GM19023 (cell line): ENCODE results near the gene ANKRD39.

Experiments
- ATAC-seq: cut with Tn5 transposase; IDR thresholded peaks from one replicate; pipeline ENCODE4 v1.9.1; 2021; ENCODE audit warnings: mild to moderate bottlenecking, moderate library complexity; ENCODE audit not compliant: unreplicated experiment

ANKRD39 gene

DNA sequence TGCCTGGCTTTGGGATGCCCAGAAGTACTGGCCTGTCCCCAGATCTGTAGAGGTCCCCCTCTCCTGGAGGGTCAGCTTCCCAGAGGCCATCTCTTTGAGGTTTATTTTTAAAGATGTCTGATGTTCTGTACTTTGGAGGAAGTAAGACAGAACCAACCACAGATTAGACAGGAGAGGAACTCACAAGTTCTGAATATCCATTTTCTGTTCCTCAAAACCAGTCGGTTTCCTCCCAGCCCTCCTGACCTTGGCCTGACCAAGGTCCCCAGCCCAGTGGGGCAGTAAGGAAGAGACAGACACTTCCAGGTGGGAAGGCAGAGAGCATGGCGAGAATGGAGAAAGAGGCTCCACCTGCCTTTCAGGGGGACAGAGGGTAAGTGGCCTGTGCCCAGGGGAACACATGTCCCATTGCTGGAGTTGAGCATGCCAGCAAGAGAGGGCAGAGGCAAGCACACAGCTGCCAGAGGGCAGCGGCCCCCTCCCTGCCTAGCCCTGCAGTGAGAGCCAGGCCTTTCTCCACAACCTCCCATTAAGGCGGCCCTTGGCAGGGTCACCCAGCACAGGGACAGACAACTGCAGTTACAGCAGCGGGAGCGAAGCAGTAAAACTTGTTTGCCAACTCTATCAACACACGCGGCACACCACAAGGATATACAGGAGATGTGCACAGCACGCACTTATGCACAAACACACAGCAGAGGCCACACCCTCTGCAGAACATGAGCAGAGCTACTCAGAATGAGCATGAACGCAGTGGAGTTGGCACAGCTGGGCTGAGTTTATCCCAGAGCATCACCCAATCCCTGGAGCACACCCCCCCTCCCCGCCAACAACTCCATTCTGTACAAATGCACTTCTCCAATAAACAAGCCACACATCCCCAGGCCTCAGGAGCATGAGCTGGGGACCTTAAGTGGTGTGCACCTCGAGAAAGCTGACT, 30.5 kb upstream of the ANKRD39 start:
- no peak for ATAC-seq

- no peak for ATAC-seq
Observed at GRCh38 chr2:96887493-96888012, 29.7 kb upstream of the ANKRD39 start.

DNA sequence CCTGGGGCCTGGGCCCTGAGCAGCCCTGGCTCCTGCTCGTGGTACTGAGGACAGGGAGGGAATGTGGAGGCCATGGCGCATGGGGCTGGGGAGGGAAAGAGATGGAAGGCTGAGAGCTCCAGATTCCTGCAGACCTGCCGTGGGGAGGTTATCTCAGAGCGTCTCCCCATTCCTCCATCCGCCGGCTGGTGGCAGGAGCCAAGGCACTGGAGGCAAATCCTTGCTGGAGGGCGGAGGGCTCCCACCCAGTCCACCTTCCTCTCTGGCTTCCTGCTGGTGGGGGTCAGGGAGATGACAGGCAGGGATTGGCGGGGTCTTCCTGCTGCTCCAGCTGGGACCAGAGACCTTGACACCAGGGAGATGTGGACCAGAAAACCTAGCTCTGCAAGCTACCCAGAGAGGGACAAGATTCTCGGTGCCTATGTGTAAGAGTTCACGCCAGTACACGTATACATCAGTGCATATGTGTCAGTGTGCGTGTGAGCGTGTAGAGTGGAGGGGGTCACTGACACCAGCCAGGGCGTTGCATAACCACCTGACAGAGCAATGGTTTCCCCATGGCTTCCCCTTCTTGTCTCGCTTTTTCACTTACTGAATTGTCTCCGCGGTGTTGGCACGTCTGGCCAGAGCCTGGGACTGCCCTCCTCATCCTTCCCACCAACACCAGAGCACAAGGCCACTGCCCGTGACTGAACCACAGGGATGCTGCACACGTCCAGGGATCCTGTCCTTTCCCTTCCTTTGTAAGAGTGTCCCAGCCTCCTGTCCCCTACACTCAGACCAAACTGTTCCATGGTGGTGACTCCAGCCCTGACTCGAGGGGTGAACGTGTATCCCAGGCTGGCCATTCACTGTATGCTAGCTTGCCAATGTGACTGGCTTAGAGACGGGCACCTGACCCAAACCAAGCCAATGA, 27.9 kb upstream of the ANKRD39 start:
- no peak for ATAC-seq

DNA sequence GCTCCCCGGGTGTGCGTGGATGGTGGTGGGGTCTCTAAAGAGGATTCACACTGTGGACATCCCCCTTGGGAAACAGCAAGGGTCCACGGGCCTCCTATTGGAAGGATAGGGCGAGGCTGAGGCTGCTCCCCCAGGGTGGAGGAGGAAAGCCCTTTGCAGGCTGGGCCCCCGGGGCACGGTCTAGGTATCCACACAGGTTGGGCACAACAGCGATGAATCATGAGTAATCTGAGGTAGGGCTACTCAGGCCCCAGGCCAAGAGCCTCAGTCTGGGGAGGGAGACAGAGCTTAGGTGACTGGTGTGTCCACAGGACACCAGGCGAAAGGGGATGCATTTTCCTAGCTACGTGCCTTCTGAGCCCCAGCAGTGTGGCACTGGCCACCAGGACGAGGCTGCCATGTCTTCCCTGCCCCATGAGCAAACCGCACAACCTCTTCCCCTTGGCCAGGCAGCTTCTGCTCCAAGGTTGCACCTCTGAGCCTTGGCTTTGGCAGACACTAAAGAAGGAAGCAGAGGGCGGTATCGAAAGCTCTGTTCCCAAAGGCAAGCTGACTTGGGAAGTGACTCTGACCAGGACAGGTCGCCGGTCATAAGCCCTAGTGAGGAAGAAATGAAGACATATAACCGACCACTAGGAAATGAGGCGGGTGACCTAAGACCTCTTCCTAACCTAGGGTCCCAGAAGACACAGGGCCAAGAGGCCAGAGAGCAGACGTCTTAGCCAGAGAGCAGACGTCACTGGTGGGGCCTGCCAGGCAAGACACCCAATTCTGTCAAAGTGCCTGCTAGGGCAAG, 26.7 kb upstream of the ANKRD39 start:
- ATAC-seq, result no peak

- no peak for ATAC-seq
Observed at GRCh38 chr2:96883306-96883705, 25.5 kb upstream of the ANKRD39 start.

GRCh38 chr2:96882906-96883305, 25.1 kb upstream of the ANKRD39 start:
- no peak for ATAC-seq

DNA sequence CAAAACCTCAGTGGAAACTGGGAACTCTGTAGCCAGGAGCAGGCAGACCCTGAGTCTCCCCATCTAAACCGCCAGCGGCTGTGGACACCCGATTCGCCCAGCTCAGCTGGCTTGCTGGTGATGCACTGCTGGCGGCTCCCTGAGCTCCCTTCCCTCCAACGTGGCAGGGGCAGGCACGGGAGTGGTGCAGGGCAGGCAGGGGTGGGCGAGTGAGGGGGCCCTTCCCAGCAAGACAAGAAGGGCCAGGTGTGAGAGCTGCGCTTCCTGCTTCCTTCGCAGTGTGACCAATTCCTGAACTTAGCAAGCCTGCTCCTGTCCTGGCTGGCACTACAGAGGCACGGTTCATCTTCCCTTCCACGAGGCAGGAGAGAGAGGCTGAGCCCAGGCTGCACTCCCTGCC, 24.4 kb upstream of the ANKRD39 start:
- ATAC-seq, result no peak

DNA sequence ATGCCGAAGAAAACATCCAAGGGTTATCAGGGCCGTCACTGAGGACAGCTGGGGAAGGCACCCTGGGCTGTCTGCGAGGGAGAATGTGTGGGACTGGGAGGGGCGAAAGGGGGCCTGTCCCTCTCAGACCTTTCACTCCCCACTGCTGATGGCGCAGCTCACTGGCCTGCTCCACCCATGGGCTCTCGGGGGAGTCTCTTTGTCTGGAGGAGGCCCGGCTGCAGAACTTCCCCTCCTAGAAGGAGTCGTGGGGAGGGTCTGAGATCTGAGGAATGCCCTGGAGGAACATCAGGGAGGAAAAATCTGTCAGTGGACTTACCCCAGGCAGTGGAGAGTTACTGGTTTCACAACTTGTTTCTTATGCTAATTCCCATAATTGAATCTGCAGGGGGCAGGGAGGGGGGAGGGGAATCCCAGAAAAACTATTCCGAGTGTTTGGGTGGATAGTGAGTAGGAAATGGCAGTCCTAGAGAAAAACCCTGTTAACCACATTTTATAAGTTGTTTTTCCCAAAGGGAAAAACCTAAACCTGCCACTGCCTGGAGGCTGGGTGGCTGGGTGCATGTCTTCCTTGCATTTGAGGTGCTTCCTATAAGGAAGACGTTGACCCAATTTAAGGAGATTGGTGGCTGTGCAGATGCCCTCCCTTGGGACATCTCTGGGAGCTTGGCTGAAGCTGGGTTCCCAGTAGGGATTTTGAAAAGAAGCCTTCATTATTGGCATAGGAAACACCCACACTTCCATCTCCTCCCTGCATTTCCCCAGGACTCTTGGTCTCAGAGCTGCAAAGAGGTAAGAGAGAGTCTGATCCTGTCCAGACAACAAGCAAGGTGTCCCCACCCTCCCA, 23.8 kb upstream of the ANKRD39 start:
- no peak for ATAC-seq

DNA sequence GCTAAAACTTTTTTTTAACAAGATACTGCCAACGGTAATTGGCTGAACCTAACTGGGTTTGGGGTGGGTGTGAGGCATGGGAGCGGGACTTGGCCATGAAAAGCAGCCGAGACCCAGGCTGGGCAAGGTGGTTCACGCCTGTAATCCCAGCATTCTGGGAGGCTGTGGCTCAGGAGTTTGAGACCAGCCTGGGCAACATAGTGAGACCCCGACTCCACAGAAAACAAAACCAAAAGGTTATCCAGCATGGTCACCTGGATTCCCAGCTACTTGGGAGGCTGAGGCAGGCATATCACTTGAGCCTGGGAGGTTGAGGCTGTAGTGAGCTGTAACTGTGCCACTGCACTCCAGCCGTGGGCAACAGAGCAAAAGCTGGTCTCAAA, 23.1 kb upstream of the ANKRD39 start:
- no peak for ATAC-seq

GRCh38 chr2:96879545-96880040, 21.8 kb upstream of the ANKRD39 start:
- no peak for ATAC-seq

GRCh38 chr2:96878796-96879544, 21.2 kb upstream of the ANKRD39 start:
- no peak for ATAC-seq

DNA sequence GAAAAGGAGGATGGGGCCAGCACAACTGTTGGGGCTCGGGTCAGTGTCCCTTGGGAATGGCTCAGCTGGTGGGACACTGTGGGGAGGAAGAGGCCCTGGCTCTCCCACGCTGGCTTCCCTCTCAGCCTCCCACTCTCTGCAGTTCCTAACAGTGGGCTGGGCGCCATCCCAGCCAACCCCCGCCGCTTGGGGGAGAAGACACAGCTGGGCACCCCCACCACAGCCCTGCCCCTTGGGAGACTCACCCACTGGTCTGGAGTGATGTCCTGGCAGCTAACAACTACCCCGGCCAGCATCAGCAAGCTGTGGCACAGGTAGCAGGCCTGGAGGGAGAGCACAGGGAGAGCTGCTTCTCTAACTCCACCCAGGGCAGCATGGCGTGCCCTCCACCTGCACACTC, 20.4 kb upstream of the ANKRD39 start:
- no peak for ATAC-seq

- no peak for ATAC-seq
Observed at GRCh38 chr2:96877631-96878092, 19.8 kb upstream of the ANKRD39 start.

GRCh38 chr2:96877042-96877451, 19.2 kb upstream of the ANKRD39 start:
- no peak for ATAC-seq

DNA sequence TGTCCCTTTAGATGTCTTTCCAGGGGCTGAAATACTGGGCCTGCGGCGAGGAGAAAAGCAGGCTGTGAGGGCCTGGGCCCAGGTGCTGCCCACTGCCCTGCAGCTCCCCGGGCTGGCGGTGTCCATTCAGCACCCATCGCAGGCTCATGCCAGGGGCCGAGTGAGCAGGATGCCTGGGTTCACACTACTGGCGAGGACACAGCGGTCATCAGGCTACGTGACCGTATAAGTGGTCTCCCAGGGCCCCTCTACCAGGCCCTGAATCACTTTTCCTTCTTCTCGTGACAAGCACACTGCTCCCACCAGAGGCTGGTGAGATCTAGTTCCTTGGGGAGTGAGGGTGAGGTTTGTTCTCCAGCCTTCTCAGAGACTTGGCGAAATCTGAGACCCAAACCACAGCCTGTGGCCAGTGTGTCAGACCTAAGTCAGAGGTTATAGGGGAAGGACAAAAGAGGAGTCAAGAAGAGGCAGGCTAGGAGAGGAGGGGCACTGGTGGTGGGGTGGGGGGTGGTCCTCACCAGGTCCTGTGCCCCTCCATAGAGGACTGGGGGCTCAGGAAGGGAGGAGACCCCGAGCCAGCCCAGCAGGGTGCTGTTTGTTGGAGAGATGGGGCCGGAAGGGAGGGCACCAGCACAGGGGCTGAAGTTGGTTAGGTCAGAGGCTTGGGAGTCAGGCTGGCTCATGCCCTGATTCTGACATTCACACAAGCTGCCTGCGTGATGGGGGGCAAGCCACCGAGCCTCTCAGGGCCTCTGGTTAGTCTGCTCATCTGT, 18.6 kb upstream of the ANKRD39 start:
- no peak for ATAC-seq

GRCh38 chr2:96875498-96876268, 17.9 kb upstream of the ANKRD39 start:
- ATAC-seq, result no peak

- ATAC-seq, result no peak
Observed at GRCh38 chr2:96874198-96874831, 16.5 kb upstream of the ANKRD39 start.
